ENCODE data around the gene CAPSL. TPM values are rescaled to one million over a fixed set of nuclear protein-coding genes. Genes with fewer than 3 reads are reported as not detected.

CAPSL gene
- total RNA-seq, 4 donors from 2014 or later = not detected

GRCh38 chr5:35971186-35971877 is 32.9 kb upstream of the CAPSL start:
- Histone ChIP-seq H3K4me3 (no peak overlapping the region), H3K36me3 (no peaks in the 10 kb centered on the region), H3K27me3 (no peaks in the 10 kb centered on the region), H3K9me3 (no peaks in the 10 kb centered on the region), H3K4me1 (no peaks in the 10 kb centered on the region), H3K27ac (no peak overlapping the region)
- DNase-seq (ENCODE audit: low spot score in 2 of 2) = no peak
- TF ChIP-seq CTCF (IDR thresholded peaks at IDR 0.05) = no peak
- no peak for TF ChIP-seq POLR2A (IDR thresholded peaks at IDR 0.05)
- no peak for TF ChIP-seq POLR2AphosphoS5 (IDR thresholded peaks at IDR 0.05)
- no peak for TF ChIP-seq EP300 (IDR thresholded peaks at IDR 0.05)
- WGBS = 81% methylated on average over 4 of the region's 4 CpGs

GRCh38 chr5:35963381-35963843 is 25.0 kb upstream of the CAPSL start:
- H3K4me1 ChIP-seq = no peaks in the 10 kb centered on the region
- 58% methylated on average over 8 of the region's 8 CpGs for WGBS
- H3K27ac ChIP-seq = no peak overlapping the region
- DNase-seq (ENCODE audit: low spot score in 2 of 2) = no peak
- H3K27me3 ChIP-seq = no peaks in the 10 kb centered on the region
- no peaks in the 10 kb centered on the region for H3K36me3 ChIP-seq
- no peak for TF ChIP-seq EP300 (IDR thresholded peaks at IDR 0.05)
- TF ChIP-seq POLR2AphosphoS5 (IDR thresholded peaks at IDR 0.05) = no peak
- TF ChIP-seq CTCF (IDR thresholded peaks at IDR 0.05) = no peak
- TF ChIP-seq POLR2A (IDR thresholded peaks at IDR 0.05) = no peak
- H3K9me3 ChIP-seq = peaks cover 7% of the 10 kb centered on the region
- H3K4me3 ChIP-seq = no peak overlapping the region

- no peaks in the 10 kb centered on the region for H3K27me3 ChIP-seq
- no peak overlapping the region for H3K4me3 ChIP-seq
- DNase-seq (ENCODE audit: low spot score in 2 of 2) = no peak
- no peak for TF ChIP-seq POLR2A (IDR thresholded peaks at IDR 0.05)
- no peak for TF ChIP-seq CTCF (IDR thresholded peaks at IDR 0.05)
- TF ChIP-seq EP300 (IDR thresholded peaks at IDR 0.05) = no peak
- no peak for TF ChIP-seq POLR2AphosphoS5 (IDR thresholded peaks at IDR 0.05)
- H3K36me3 ChIP-seq = no peaks in the 10 kb centered on the region
- H3K9me3 ChIP-seq = peaks cover 7% of the 10 kb centered on the region
- 81% methylated on average over 6 of the region's 7 CpGs for WGBS
- no peaks in the 10 kb centered on the region for H3K4me1 ChIP-seq
- no peak overlapping the region for H3K27ac ChIP-seq
Measured at GRCh38 chr5:35960328-35960727, 21.9 kb upstream of the CAPSL start.

GRCh38 chr5:35956429-35956828 is 18.0 kb upstream of the CAPSL start:
- Histone ChIP-seq H3K4me1 (no peaks in the 10 kb centered on the region), H3K27me3 (no peaks in the 10 kb centered on the region), H3K9me3 (no peaks in the 10 kb centered on the region), H3K27ac (no peak overlapping the region), H3K4me3 (no peak overlapping the region), H3K36me3 (no peaks in the 10 kb centered on the region)
- 57% methylated on average over 1 of the region's 1 CpG for WGBS
- no peak for DNase-seq (ENCODE audit: low spot score in 2 of 2)
- TF ChIP-seq CTCF (IDR thresholded peaks at IDR 0.05) (no peak), EP300 (IDR thresholded peaks at IDR 0.05) (no peak), POLR2A (IDR thresholded peaks at IDR 0.05) (no peak), POLR2AphosphoS5 (IDR thresholded peaks at IDR 0.05) (no peak)

- no peaks in the 10 kb centered on the region for H3K27me3 ChIP-seq
- H3K9me3 ChIP-seq = no peaks in the 10 kb centered on the region
- H3K4me3 ChIP-seq = no peak overlapping the region
- no peak for DNase-seq (ENCODE audit: low spot score in 2 of 2)
- H3K27ac ChIP-seq = no peak overlapping the region
- H3K4me1 ChIP-seq = no peaks in the 10 kb centered on the region
- no peak for TF ChIP-seq POLR2A (IDR thresholded peaks at IDR 0.05)
- no peak for TF ChIP-seq POLR2AphosphoS5 (IDR thresholded peaks at IDR 0.05)
- TF ChIP-seq CTCF (IDR thresholded peaks at IDR 0.05) = no peak
- no peak for TF ChIP-seq EP300 (IDR thresholded peaks at IDR 0.05)
- H3K36me3 ChIP-seq = no peaks in the 10 kb centered on the region
- 78% methylated on average over 9 of the region's 9 CpGs for whole genome bisulfite sequencing
Measured at GRCh38 chr5:35954175-35954574, 15.8 kb upstream of the CAPSL start.
